ENCODE results near the gene CORO6. TPM values are rescaled to one million over a fixed set of nuclear protein-coding genes. Genes with fewer than 3 reads are reported as not detected.

CORO6 gene
- total RNA-seq, 3 donors from 2014 or later = 6.6 to 21.3 (median 16.8) TPM

DNA sequence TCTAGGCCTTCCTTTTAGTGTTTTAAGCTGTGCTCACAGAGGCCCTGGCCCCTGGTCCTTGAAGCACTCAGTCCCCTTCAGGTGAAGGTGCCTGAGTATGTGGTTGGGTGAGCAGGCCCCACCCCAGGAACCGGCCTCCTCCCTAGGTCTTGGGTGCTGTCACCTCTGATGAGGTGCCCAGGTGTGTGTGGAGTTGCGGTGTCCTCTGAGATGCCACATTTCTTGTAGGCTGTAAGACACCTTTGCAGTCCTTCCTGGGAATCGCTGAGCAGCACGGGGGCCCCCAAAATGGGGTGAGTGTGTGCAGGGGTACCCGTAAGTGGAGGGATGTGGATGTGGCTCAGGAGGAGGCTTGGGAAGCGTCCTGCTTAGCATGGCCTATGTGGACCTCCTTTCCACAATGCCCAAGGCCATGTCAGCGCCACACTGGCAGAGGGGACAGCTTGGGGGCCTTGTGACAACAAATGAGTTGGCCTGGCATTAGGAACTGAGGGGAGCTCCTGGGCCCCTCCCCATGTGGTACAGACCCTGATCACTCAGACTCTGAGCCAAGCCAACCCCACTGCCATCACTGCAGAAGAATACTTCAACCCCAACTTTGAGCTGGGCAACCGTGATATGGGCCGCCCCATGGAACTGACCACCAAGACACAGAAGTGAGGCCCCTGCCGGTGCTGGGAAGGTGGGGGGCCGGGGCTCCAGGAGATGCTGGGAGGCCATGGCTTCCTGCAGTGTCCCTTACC, 11.2 kb downstream of the CORO6 start:
- TF ChIP-seq, protein P1, sequence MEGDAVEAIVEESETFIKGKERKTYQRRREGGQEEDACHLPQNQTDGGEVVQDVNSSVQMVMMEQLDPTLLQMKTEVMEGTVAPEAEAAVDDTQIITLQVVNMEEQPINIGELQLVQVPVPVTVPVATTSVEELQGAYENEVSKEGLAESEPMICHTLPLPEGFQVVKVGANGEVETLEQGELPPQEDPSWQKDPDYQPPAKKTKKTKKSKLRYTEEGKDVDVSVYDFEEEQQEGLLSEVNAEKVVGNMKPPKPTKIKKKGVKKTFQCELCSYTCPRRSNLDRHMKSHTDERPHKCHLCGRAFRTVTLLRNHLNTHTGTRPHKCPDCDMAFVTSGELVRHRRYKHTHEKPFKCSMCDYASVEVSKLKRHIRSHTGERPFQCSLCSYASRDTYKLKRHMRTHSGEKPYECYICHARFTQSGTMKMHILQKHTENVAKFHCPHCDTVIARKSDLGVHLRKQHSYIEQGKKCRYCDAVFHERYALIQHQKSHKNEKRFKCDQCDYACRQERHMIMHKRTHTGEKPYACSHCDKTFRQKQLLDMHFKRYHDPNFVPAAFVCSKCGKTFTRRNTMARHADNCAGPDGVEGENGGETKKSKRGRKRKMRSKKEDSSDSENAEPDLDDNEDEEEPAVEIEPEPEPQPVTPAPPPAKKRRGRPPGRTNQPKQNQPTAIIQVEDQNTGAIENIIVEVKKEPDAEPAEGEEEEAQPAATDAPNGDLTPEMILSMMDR (IDR thresholded peaks at IDR 0.05) = no peak
- TF ChIP-seq POLR2A (IDR thresholded peaks at IDR 0.05) = no peak
- no peak for TF ChIP-seq POLR2AphosphoS5 (IDR thresholded peaks at IDR 0.05)
- intact Hi-C loops (cut with DNase I; ENCODE audit: low total_unique reads) = no loop called here
- no peaks in the 10 kb centered on the region for H3K9me3 ChIP-seq
- no peak overlapping the region for H3K27ac ChIP-seq
- no peaks in the 10 kb centered on the region for H3K36me3 ChIP-seq
- peaks cover 6 to 9% of the 10 kb centered on the region in 2 donors for H3K4me1 ChIP-seq
- no peak overlapping the region for H3K4me3 ChIP-seq
- no peak for DNase-seq (ENCODE audit: low spot score in 2 of 2)
- no peaks in the 10 kb centered on the region for H3K27me3 ChIP-seq

DNA sequence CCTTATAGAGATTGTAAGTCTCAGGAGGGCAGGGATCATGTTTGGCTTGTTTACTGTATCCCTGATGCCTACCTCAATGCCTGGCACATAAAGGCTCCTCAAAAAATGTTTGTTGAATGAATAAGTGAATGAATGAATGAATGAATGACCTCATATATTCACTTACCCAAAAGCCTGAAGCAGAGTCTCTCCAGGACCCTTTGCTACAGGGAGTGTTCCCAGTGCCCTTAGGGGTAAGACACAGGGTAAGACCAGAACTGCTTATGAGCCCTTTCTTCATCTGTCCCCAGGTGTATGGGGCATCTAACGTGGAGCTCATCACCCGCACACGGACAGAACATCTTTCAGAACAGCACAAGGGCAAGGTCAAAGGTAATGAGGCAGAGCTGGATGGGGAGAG, 12.3 kb downstream of the CORO6 start:
- DNase-seq (ENCODE audit: low spot score in 2 of 2) = no peak
- Histone ChIP-seq H3K27me3 (no peaks in the 10 kb centered on the region), H3K9me3 (no peaks in the 10 kb centered on the region), H3K4me1 (peaks cover 0 to 7% of the 10 kb centered on the region in 2 donors), H3K36me3 (no peaks in the 10 kb centered on the region), H3K4me3 (no peak overlapping the region), H3K27ac (no peak overlapping the region)
- intact Hi-C loops (cut with DNase I; ENCODE audit: low total_unique reads) = no loop called here
- TF ChIP-seq POLR2A (IDR thresholded peaks at IDR 0.05) (no peak), POLR2AphosphoS5 (IDR thresholded peaks at IDR 0.05) (no peak)
- TF ChIP-seq, protein P1 (IDR thresholded peaks at IDR 0.05) = no peak

DNA sequence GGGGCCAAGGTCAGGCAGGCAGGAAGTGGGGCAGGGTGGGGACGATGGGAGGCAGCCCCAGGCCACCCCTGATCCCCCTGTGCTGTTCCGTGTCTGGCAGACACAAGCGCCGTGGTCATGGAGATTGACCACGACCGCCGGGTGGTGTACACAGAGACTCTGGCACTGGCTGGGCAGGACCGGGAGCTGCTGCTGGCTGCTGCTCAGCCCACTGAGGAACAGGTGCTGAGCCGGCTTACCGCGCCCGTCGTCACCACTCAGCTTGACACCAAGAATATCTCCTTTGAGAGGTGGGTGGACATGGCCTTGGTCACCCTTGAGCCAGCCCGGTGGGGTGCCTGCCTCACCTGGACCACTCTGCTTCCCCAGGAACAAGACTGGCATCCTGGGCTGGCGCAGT, 13.7 kb downstream of the CORO6 start:
- TF ChIP-seq, protein P1 (IDR thresholded peaks at IDR 0.05) = no peak
- TF ChIP-seq POLR2AphosphoS5 (IDR thresholded peaks at IDR 0.05) = no peak
- TF ChIP-seq POLR2A (IDR thresholded peaks at IDR 0.05) = no peak
- H3K4me1 ChIP-seq = peaks cover 0 to 7% of the 10 kb centered on the region in 2 donors
- no peak for DNase-seq (ENCODE audit: low spot score in 2 of 2)

DNA sequence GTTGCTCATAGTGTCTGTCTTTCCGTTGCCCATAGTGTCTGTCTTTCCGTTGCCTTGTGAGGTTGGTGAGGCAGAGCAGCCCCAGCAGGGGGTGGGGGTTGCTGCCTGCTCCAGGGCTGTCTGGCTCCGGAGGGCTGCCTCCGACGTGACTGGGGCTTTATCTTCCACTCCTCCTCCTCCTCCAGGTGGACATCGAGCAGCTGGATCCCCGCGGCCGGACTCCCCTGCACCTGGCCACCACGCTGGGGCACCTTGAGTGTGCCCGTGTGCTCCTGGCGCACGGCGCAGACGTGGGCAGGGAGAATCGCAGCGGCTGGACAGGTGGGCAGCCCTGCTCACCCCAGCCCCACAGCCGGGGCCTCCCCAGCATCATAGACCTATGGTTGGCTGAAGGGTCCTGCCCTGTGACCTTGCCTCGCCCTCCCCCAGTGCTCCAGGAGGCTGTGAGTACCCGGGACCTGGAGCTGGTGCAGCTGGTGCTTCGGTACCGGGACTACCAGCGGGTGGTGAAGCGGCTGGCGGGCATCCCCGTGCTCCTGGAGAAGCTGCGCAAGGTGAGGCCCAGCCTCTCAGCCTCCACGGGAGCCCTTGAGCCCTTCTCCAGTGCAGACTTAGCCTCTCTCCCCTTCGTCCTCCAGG, 15.0 kb downstream of the CORO6 start:
- intact Hi-C loops (cut with DNase I; ENCODE audit: low total_unique reads) = no loop called here
- DNase-seq (ENCODE audit: low spot score in 2 of 2) = no peak
- no peak overlapping the region for H3K27ac ChIP-seq
- no peaks in the 10 kb centered on the region for H3K4me1 ChIP-seq
- H3K9me3 ChIP-seq = no peaks in the 10 kb centered on the region
- H3K27me3 ChIP-seq = no peaks in the 10 kb centered on the region
- no peak overlapping the region for H3K4me3 ChIP-seq
- no peaks in the 10 kb centered on the region for H3K36me3 ChIP-seq
- TF ChIP-seq POLR2A (IDR thresholded peaks at IDR 0.05) (no peak), POLR2AphosphoS5 (IDR thresholded peaks at IDR 0.05) (no peak)
- TF ChIP-seq, protein P1 (IDR thresholded peaks at IDR 0.05) = no peak

More for the DNA sequence above, 13.7 kb downstream of the CORO6 start:
- Histone ChIP-seq H3K4me3 (no peak overlapping the region), H3K9me3 (no peaks in the 10 kb centered on the region), H3K27ac (no peak overlapping the region), H3K27me3 (no peaks in the 10 kb centered on the region), H3K36me3 (no peaks in the 10 kb centered on the region)
- intact Hi-C loops (cut with DNase I; ENCODE audit: low total_unique reads) = no loop called here

DNA sequence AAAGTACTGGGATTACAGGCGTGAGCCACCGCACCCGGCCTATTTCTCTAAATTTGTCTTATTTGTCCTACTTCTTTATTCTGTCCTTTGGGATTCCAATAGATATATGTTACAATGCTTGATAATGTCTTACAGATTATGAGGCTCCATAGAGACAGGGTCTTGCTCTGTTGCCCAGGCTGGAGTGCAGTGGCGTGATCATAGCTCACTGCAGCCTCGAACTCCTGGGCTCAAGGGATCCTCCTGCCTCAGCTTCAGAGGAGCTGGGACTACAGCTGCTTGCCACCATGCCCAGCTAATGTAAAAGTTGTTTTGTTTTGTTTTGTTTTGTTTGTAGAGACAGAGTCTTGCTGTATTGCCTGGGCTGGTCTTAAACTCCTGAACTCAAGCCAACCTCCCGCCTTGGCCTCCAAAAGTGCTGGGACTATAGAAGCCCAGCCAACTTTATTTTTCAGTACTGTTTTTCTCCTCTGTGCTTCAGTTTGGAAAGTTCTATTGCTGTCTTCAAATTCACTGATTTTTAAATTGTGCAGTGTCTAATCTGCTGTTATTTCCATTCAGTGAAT, 19.5 kb downstream of the CORO6 start:
- H3K9me3 ChIP-seq = no peaks in the 10 kb centered on the region
- no peaks in the 10 kb centered on the region for H3K36me3 ChIP-seq
- DNase-seq (ENCODE audit: low spot score in 2 of 2) = no peak
- no peak overlapping the region for H3K27ac ChIP-seq
- H3K4me1 ChIP-seq = no peaks in the 10 kb centered on the region
- no peak overlapping the region for H3K4me3 ChIP-seq
- TF ChIP-seq POLR2A (IDR thresholded peaks at IDR 0.05) = no peak
- no peak for TF ChIP-seq POLR2AphosphoS5 (IDR thresholded peaks at IDR 0.05)
- TF ChIP-seq, protein P1 (IDR thresholded peaks at IDR 0.05) = no peak
- intact Hi-C loops (cut with DNase I; ENCODE audit: low total_unique reads) = no loop called here
- H3K27me3 ChIP-seq = no peaks in the 10 kb centered on the region

All from breast epithelium (tissue), 4 donors.